Measurements from ENCODE around the gene PPP1R1A.

The PPP1R1A gene

GRCh38 chr12:54529581-54529980 is 58.9 kb downstream of the PPP1R1A start:
- no peak for DNase-seq (ENCODE audit: low read depth)
